ENCODE results near the gene TSPAN18.

GRCh38 chr11:44840085-44840478 is 113.3 kb downstream of the TSPAN18 start:
- TF ChIP-seq EZH2 (IDR thresholded peaks at IDR 0.05) (no peak), CTCF (IDR thresholded peaks at IDR 0.05 in 2 of 3, conservative IDR thresholded peaks at IDR 0.05 in 1 of 3; ENCODE audit: borderline replicate concordance in 1 of 3, insufficient read depth in 1 of 3, low read depth in 2 of 3, low read length in 2 of 3) (no peak), POLR2A (IDR thresholded peaks at IDR 0.05; ENCODE audit: borderline replicate concordance, extremely low read depth, insufficient read depth, insufficient read length) (no peak), RAD21 (IDR thresholded peaks at IDR 0.05; ENCODE audit: low read depth) (no peak), POLR2AphosphoS5 (IDR thresholded peaks at IDR 0.05; ENCODE audit: low read depth, low read length) (no peak), CEBPB (IDR thresholded peaks at IDR 0.05; ENCODE audit: low read depth) (no peak), EZH2phosphoT487 (IDR thresholded peaks at IDR 0.05; ENCODE audit: borderline replicate concordance) (no peak), YY1 (IDR thresholded peaks at IDR 0.05; ENCODE audit: extremely low read depth, insufficient replicate concordance, low read depth, low read length) (no peak), SP1 (IDR thresholded peaks at IDR 0.05; ENCODE audit: low read depth) (no peak), EGR1 (IDR thresholded peaks at IDR 0.05; ENCODE audit: low read depth) (no peak), ELF1 (IDR thresholded peaks at IDR 0.05; ENCODE audit: borderline replicate concordance, low read depth) (no peak), SRF (IDR thresholded peaks at IDR 0.05; ENCODE audit: low read depth) (no peak), ZNF274 (IDR thresholded peaks at IDR 0.05; ENCODE audit: low read depth, low read length) (no peak)

Measured in HCT116 (cell line).